T-helper 2 cell (primary cell): ENCODE data around the gene CLDN11.

Experiments used
- DNase-seq, 5 experiments: peaks; one replicate each; pipeline versions ENCODE4 v3.0.0 to v3.0.0-alpha.2; 2012 to 2022

Gene CLDN11

GRCh38 chr3:170471149-170471548, 52.5 kb downstream of the CLDN11 start:
- DNase-seq, result no peak

GRCh38 chr3:170473358-170473757, 54.7 kb downstream of the CLDN11 start:
- no peak for DNase-seq

- DNase-seq, result no peak
Observed at GRCh38 chr3:170475092-170475685, 56.5 kb downstream of the CLDN11 start.

- DNase-seq, result no peak
Observed at GRCh38 chr3:170476291-170476690, 57.6 kb downstream of the CLDN11 start.

- DNase-seq, result no peak
Observed at GRCh38 chr3:170477395-170477794, 58.7 kb downstream of the CLDN11 start.

GRCh38 chr3:170480111-170480510, 61.4 kb downstream of the CLDN11 start:
- no peak for DNase-seq

- DNase-seq, result no peak
Observed at GRCh38 chr3:170482199-170482598, 63.5 kb downstream of the CLDN11 start.

- DNase-seq, result no peak
Observed at GRCh38 chr3:170483485-170484262, 65.0 kb downstream of the CLDN11 start.
